ENCODE measurements around the gene SIGLEC1.
A peak's percentile ranks its signal among the peaks of the same experiment; 100 is the strongest.

The SIGLEC1 gene

GRCh38 chr20:3681352-3681930 lies 31.0 kb downstream of the SIGLEC1 start:
- DNase-seq, result peak in 2 of 56 donors; percentile 16 to 52

DNA sequence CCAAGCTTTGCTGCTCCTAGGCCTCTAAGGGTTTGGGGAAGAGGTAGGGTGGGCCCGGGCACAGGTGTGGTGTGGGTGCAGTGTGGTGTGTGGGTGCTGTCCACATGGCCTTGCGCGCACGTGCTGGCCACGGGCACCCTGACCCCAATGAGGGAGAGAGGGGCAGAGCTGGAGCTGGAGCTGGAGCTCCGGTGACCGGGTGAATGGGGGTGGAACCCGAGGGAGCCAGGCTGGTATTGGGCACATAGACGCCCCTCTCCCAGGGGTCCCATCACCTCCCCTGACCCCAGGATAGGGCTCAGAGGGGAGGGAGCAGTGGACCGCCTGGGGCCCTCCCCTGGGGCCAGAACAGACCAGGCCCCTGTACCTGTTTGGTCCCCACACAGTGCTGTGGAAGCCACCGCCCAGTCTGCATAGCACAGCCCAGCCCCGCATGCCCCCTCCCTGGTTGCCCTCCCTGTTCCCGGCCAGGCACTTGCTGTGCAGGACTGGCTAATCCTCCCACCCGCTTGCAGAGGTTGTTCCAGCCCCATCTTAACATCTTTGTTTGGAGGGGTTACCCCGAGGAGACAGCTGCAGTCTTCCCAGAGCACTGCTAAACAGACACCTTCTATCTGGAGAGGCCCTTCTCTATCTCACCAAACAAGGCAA lies 31.6 kb downstream of the SIGLEC1 start:
- no peak for DNase-seq

GRCh38 chr20:3679749-3680700 lies 32.4 kb downstream of the SIGLEC1 start:
- DNase-seq, result peak in 1 of 56 donors; percentile 16

GRCh38 chr20:3678856-3679720 lies 33.3 kb downstream of the SIGLEC1 start:
- DNase-seq, result no peak

DNA sequence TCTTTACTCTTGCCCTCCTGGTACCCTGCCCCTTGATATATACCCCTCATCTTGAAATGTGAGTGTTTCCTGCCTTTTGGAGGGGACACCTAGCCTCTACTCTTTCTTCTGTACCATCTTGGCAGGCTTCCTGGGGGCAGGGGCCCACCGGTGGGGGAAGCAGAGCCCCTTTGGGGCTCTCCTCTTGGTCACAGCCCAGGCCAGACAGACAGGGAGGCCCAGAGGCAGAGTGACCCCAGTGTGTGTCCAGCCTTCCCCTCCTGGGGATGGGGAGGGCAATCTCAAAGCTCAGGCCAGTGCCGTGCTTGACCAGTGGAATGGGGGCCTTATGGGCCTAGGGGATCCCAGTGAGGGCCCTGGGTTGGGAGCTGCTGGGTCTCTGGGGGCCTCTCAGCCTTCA lies 34.2 kb downstream of the SIGLEC1 start:
- DNase-seq, result no peak

- DNase-seq, result peak in 40 of 56 donors; percentile 5 to 78 (median 34)
These were observed 34.7 kb downstream of the SIGLEC1 start for GRCh38 chr20:3677733-3678132.

- no peak for DNase-seq
These were observed 37.2 kb downstream of the SIGLEC1 start for GRCh38 chr20:3674995-3675900.

DNA sequence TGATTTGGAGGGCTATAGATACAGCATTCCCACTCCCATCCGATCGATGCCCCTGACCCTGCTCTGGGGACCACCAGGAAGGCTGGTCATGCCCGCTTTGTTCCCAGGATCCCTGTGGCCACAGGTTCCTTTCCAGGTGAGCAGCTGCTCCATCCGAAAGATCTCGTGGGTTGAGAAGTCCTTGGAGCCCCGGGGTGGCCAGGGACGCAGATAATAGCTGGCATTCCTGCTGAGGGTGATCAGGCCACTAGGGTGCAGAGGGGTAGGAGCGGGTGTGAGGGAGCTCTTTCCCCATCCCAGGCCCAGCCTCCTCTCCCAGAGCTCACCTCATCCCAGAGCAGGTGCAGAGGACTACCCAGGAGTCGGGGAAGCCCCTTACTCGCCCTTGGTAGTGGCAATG lies 38.0 kb downstream of the SIGLEC1 start:
- DNase-seq, result no peak

DNA sequence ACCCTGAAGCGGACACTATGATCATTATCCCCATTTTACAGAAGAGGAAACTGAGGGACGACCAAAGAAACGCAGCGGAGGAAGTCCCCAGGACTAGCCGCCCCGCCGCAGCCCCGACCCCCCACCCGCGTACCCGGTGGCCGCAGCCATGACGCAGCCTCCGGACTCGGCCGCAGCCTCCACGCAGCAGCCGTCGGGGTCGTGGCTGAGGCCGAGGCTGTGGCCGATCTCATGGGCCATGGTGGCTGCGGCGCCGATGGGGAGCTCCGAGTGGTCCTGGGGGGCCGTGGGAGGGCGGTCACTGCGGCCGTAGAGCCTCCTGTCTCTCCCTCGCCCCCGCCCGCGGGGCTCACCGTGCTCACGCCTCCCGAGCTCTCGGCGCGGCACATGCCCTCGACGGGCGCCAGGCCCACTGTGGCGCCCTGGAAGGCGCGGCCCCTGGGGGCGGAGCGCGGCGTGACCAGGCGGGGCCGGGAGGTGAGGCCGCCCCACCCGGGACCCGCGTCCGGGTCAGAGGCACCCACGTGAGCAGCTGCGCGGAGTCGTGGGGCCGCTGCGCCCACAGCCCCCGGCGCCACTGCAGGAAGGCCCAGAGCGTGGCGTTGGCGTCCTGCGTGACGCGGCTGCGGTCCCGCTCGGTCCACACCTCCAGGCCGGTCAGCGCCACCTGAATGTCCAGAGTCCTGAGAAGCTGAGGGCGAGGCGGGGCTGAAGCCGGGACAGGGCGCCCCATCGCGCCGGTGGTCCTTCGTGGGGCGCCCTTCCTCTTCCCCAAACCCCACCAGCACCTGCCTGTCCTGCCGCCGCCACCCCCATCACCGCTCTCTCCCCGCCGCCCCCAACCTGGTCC lies 39.0 kb downstream of the SIGLEC1 start:
- DNase-seq, result no peak

- no peak for DNase-seq
These were observed 39.7 kb downstream of the SIGLEC1 start for GRCh38 chr20:3672547-3673171.

- no peak for DNase-seq
These were observed 40.3 kb downstream of the SIGLEC1 start for GRCh38 chr20:3671986-3672546.

DNA sequence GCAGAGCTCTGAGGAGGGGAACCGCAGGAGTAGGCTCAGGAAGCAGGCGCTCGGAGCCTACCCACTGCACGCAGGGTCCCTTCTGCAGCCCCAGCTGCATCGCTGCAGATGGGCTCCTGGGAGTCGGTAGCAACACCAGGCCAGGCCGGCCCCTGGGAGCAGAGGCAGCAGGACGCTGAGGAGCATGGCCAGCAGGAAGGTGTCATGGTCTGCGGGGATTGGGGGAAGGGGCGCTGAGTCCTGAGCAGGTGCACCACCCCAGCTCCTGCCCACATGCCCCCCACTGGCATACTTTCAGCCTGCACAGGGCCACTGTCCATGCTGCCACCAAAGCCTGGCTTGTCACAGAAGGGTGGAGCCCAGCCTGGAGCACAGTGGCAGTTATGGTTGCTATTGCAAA lies 41.5 kb downstream of the SIGLEC1 start:
- no peak for DNase-seq

- no peak for DNase-seq
These were observed 41.9 kb downstream of the SIGLEC1 start for GRCh38 chr20:3670511-3670910.

- no peak for DNase-seq
These were observed 42.6 kb downstream of the SIGLEC1 start for GRCh38 chr20:3669710-3670367.

GRCh38 chr20:3667434-3668037 lies 44.9 kb downstream of the SIGLEC1 start:
- DNase-seq, result no peak

GRCh38 chr20:3663858-3664257 lies 48.5 kb downstream of the SIGLEC1 start:
- DNase-seq, result no peak

DNA sequence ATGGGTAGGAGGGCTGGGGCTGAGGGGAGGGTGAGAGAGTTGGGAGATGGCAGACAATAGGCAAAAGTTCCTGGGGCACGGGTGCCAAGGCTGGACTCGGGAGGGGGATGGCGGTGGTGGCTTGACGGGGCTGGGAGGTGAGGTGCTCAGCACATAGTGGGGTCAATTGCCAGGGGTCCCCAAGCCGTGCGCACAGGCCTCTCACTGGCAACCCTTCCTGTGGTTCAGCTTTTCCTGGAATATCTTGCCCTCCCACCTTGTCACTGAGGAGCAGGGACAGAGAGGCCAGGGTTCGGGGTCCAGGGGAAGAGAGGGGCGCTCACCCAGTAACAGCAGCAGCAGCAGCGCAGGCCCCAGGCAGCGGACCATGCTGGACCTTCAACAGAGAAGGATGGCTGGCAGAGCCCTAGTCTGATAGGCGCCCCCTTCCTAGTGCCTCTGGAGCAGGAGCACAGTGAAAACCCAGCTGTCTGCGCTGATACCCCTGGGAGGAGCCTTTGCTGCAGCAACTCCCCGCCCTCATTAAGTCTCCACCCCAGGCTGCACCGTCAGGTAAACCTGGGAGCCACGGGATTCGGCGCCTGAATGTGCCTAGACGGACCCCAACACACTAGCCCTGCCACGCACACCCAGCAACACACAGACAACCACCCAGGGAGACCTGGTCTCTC lies 49.2 kb downstream of the SIGLEC1 start, which contains the start of gene GFRA4:
Gene GFRA4, minus strand, starts transcription at position 369 of the 671 bp plus-strand sequence. Its CDS starts 0 bp downstream, at position 369.
- DNase-seq, result no peak
